K562 (cell line): ENCODE data around the gene RIT2. TPM values are rescaled to one million over a fixed set of nuclear protein-coding genes. Genes with fewer than 3 reads are reported as not detected.

Experiments used
- BRF1 ChIP-seq: IDR thresholded peaks from 3 replicates; pipeline ENCODE4 v1.6.1; 2011; ENCODE audit warnings: borderline replicate concordance, mild to moderate bottlenecking; ENCODE audit not compliant: insufficient read length; ENCODE audit errors: extremely low read depth
- FIP1L1 ChIP-seq: fragments of 200-400 bp; formaldehyde crosslinking; IDR thresholded peaks from 2 replicates; pipeline ENCODE4 v1.6.1; 2018; ENCODE audit warnings: mild to moderate bottlenecking, low read depth, low read length; ENCODE audit not compliant: poor library complexity, severe bottlenecking
- HMG20B ChIP-seq: fragments of 250-450 bp; sonication (Bioruptor Pico); IDR thresholded peaks from 2 replicates; pipeline ENCODE4 v1.5.0; 2021; ENCODE audit warnings: mild to moderate bottlenecking
- SIX5 ChIP-seq, 2 experiments: IDR thresholded peaks; 2 replicates each; pipeline ENCODE4 v1.6.1; 2011; ENCODE audit warnings: low read length in 2 of 2, borderline replicate concordance in 1 of 2, low read depth in 1 of 2, mild to moderate bottlenecking in 1 of 2, moderate library complexity in 1 of 2; ENCODE audit not compliant: insufficient read depth in 1 of 2
- SOX6 ChIP-seq: fragments of 450-650 bp; IDR thresholded peaks from 2 replicates; pipeline ENCODE4 v1.6.1; 2014; ENCODE audit warnings: mild to moderate bottlenecking
- polyA plus RNA-seq, 8 experiments: library from polyadenylated mRNA; depleted of rRNA in 4 of 8; stranded (reverse) in 5 of 8; unstranded in 3 of 8; fragments of >200 nt; fragmentation: Nextera tagmentation in 2 of 8; fragmentation: Illumina TruSeq in 1 of 8; extraction: Ambion mirVana in 2 of 8; extraction: Trizol in 1 of 8; gene quantifications; 2 replicates each; pipeline versions ENCODE4 v1.2.1 to v1.2.3, GENCODE V29; 2011 to 2014; ENCODE audit warnings: inconsistent platforms in 1 of 8, missing spikeins in 1 of 8
- total RNA-seq, 7 experiments: library from RNA; depleted of rRNA in 6 of 7; stranded (reverse); fragments of >200 nt in 6 of 7; fragmentation: Illumina TruSeq in 2 of 7; extraction: Trizol in 2 of 7; gene quantifications; 2 replicates each; pipeline versions ENCODE4 v1.2.1 to v1.2.3, GENCODE V29; 2011 to 2021; ENCODE audit warnings: low replicate concordance in 1 of 7
- TF ChIP-seq, protein P1 (sequence below): fragments of 150-350 bp; IDR thresholded peaks from 2 replicates; pipeline ENCODE4 v1.6.1; 2014; ENCODE audit warnings: low read depth, mild to moderate bottlenecking, low read length, borderline replicate concordance
- TF ChIP-seq, protein P2 (sequence below): fragments of 250-450 bp; sonication (Bioruptor Pico); IDR thresholded peaks from 2 replicates; pipeline ENCODE4 v1.8.0; 2021; ENCODE audit warnings: moderate library complexity, mild to moderate bottlenecking, inconsistent platforms
- TF ChIP-seq, protein P3 (sequence below): fragments of 450-650 bp; IDR thresholded peaks from 2 replicates; pipeline ENCODE4 v1.6.1; 2016; ENCODE audit warnings: low read depth, mild to moderate bottlenecking, moderate library complexity

The RIT2 gene
- total and polyA plus RNA-seq, 9 of the 15 experiments (the other 6 are each of a cell fraction or from before 2014, with no cell fraction given), result not detected

DNA sequence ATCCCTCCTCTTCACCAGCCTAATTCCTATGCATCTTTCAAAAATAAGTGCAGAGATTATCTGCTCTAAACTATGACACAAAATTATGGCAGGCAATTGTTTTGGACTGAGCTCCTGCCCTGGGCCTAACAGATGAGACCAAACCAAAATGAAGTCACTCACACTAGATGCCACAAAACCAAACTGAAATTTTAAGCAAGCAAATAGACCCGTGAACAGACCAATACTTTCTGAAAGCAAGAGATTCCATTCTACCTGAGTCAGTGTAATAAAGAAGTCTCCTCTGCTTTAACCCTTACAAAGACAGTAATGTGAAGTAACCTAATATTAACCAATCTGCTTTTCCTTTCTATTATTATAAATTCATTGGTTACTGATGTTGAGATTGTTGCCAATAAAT lies 84.3 kb downstream of the RIT2 start (continued):
- TF ChIP-seq, protein P1, sequence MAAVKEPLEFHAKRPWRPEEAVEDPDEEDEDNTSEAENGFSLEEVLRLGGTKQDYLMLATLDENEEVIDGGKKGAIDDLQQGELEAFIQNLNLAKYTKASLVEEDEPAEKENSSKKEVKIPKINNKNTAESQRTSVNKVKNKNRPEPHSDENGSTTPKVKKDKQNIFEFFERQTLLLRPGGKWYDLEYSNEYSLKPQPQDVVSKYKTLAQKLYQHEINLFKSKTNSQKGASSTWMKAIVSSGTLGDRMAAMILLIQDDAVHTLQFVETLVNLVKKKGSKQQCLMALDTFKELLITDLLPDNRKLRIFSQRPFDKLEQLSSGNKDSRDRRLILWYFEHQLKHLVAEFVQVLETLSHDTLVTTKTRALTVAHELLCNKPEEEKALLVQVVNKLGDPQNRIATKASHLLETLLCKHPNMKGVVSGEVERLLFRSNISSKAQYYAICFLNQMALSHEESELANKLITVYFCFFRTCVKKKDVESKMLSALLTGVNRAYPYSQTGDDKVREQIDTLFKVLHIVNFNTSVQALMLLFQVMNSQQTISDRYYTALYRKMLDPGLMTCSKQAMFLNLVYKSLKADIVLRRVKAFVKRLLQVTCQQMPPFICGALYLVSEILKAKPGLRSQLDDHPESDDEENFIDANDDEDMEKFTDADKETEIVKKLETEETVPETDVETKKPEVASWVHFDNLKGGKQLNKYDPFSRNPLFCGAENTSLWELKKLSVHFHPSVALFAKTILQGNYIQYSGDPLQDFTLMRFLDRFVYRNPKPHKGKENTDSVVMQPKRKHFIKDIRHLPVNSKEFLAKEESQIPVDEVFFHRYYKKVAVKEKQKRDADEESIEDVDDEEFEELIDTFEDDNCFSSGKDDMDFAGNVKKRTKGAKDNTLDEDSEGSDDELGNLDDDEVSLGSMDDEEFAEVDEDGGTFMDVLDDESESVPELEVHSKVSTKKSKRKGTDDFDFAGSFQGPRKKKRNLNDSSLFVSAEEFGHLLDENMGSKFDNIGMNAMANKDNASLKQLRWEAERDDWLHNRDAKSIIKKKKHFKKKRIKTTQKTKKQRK, result no peak
- TF ChIP-seq FIP1L1 (no peak), SOX6 (no peak), HMG20B (no peak), SIX5 (IDR thresholded peaks at IDR 0.05; ENCODE audit: borderline replicate concordance in 1 of 2, insufficient read depth in 1 of 2, low read depth in 1 of 2, low read length in 2 of 2) (no peak), BRF1 (no peak)
- TF ChIP-seq, protein P2, sequence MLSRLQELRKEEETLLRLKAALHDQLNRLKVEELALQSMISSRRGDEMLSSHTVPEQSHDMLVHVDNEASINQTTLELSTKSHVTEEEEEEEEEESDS (CRISPR knock-in tag), result no peak
- TF ChIP-seq, protein P3, sequence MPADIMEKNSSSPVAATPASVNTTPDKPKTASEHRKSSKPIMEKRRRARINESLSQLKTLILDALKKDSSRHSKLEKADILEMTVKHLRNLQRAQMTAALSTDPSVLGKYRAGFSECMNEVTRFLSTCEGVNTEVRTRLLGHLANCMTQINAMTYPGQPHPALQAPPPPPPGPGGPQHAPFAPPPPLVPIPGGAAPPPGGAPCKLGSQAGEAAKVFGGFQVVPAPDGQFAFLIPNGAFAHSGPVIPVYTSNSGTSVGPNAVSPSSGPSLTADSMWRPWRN, result no peak
- TF ChIP-seq, all 486 proteins: peak for 0
